ENCODE data around the gene SLC35F1. TPM values are rescaled to one million over a fixed set of nuclear protein-coding genes. Genes with fewer than 3 reads are reported as not detected.

Gene SLC35F1
- total RNA-seq, 1 donor from 2014 or later, result not detected

DNA sequence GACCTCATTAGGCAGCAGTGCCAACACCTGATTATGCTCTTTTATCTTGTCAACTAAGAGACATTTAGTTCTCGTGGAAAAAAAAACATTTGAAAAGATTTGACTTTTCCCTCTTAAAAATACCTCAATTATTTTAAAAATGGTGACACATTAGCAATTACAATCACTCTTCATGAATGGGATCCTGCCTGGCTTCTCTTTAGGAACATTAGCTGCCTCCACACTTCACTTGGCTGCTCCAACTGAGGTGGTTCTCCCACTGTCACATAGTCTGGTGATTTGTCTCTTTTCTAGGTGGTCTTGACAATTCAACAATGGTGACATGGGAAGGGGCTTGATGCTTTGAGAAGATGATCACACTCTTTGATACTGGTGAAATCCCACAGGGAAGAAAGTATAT, 26.2 kb upstream of the SLC35F1 start:
- Mint-ChIP-seq H3K9me3 (no peaks in the 10 kb centered on the region), H3K36me3 (ENCODE audit: low read depth) (no peaks in the 10 kb centered on the region), H3K4me1 (no peaks in the 10 kb centered on the region), H3K27me3 (peaks cover 4% of the 10 kb centered on the region), H3K4me3 (no peak overlapping the region), H3K27ac (no peak overlapping the region)
- DNase-seq (no peak), ATAC-seq (ENCODE audit: low read depth) (no peak)
- ChIA-PET CTCF (no interaction called here), POLR2A (no interaction called here)
- intact Hi-C loops (cut with micrococcal nuclease), result no loop called here
- TF ChIP-seq, protein P1, sequence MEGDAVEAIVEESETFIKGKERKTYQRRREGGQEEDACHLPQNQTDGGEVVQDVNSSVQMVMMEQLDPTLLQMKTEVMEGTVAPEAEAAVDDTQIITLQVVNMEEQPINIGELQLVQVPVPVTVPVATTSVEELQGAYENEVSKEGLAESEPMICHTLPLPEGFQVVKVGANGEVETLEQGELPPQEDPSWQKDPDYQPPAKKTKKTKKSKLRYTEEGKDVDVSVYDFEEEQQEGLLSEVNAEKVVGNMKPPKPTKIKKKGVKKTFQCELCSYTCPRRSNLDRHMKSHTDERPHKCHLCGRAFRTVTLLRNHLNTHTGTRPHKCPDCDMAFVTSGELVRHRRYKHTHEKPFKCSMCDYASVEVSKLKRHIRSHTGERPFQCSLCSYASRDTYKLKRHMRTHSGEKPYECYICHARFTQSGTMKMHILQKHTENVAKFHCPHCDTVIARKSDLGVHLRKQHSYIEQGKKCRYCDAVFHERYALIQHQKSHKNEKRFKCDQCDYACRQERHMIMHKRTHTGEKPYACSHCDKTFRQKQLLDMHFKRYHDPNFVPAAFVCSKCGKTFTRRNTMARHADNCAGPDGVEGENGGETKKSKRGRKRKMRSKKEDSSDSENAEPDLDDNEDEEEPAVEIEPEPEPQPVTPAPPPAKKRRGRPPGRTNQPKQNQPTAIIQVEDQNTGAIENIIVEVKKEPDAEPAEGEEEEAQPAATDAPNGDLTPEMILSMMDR (IDR thresholded peaks at IDR 0.05), result no peak

DNA sequence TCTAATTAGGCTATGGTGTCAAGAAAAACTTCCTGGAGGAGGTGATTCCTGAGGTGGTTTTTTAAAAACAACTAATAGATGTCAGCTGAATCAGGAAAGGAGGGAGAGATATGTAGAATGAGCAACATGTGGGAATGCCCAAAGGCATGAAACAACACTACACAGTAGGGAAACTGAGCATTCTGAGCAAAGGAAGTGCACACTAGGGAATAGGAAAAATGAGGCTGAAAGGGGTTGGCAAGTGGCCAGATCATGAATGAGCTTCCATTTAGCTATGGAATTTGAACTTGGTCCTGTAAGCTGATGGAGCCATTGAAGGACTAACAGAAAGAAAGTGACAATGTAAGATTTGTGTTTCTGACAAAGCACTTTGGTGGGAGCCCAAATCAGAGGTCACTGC, 16.9 kb upstream of the SLC35F1 start:
- Mint-ChIP-seq H3K27ac (no peak overlapping the region), H3K36me3 (ENCODE audit: low read depth) (no peaks in the 10 kb centered on the region), H3K27me3 (no peaks in the 10 kb centered on the region), H3K4me3 (no peak overlapping the region), H3K9me3 (no peaks in the 10 kb centered on the region), H3K4me1 (no peaks in the 10 kb centered on the region)
- intact Hi-C loops (cut with micrococcal nuclease), result no loop called here
- ATAC-seq (ENCODE audit: low read depth) (no peak), DNase-seq (no peak)
- ChIA-PET CTCF (no interaction called here), POLR2A (no interaction called here)
- TF ChIP-seq, protein P1 (IDR thresholded peaks at IDR 0.05), result no peak

- Mint-ChIP-seq H3K27ac (no peak overlapping the region), H3K36me3 (ENCODE audit: low read depth) (no peaks in the 10 kb centered on the region), H3K9me3 (no peaks in the 10 kb centered on the region), H3K4me1 (peaks cover 10% of the 10 kb centered on the region), H3K27me3 (peaks cover 46% of the 10 kb centered on the region), H3K4me3 (peak overlapping the region; percentile 66)
- DNase-seq (no peak), ATAC-seq (ENCODE audit: low read depth) (no peak)
- ChIA-PET POLR2A (no interaction called here), CTCF (no interaction called here)
- intact Hi-C loops (cut with micrococcal nuclease), result loop anchor here (10.0 kb wide), 1 partner anchor 292 kb away; no protein-coding TSS in a partner anchor
- TF ChIP-seq, protein P1 (IDR thresholded peaks at IDR 0.05), result no peak
Measured at GRCh38 chr6:117906507-117906957, 532 bp upstream of the SLC35F1 start.

DNA sequence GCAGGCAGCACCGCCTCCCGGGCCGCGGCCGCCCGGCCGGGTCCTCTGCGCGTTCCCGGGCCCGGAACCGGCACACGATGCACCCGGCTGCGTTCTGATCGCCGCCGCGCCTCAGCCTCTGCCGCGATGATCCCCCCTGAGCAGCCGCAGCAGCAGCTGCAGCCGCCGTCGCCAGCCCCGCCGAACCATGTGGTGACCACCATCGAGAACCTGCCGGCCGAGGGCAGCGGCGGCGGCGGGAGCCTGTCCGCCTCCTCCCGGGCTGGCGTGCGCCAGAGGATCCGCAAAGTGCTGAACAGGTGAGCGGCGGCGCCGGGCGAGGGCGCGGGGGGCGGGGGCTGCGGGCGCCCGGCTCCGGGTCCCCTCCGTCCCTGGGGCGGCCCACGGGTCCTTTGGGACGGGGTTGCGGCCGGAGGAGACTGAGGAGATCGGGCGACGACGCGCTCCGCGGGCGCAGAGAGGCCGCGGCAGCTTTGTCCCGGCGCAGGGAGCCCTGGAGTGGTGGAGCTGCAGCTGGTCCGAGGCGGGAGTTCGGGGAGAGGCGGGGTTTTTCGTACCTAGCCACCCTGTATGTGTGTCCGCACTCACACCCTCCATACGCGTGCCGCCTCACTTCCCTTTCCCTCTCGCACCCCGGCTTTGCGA, 659 bp downstream of the SLC35F1 start:
- TF ChIP-seq, protein P1 (IDR thresholded peaks at IDR 0.05), result no peak
- Mint-ChIP-seq H3K4me1 (peaks cover 10% of the 10 kb centered on the region), H3K36me3 (ENCODE audit: low read depth) (no peaks in the 10 kb centered on the region), H3K4me3 (no peak overlapping the region), H3K27ac (no peak overlapping the region), H3K9me3 (no peaks in the 10 kb centered on the region), H3K27me3 (peaks cover 48% of the 10 kb centered on the region)
- DNase-seq (no peak), ATAC-seq (ENCODE audit: low read depth) (no peak)
- ChIA-PET CTCF (no interaction called here), POLR2A (no interaction called here)
- intact Hi-C loops (cut with micrococcal nuclease), result loop anchor here (10.0 kb wide), 1 partner anchor 293 kb away; no protein-coding TSS in a partner anchor

DNA sequence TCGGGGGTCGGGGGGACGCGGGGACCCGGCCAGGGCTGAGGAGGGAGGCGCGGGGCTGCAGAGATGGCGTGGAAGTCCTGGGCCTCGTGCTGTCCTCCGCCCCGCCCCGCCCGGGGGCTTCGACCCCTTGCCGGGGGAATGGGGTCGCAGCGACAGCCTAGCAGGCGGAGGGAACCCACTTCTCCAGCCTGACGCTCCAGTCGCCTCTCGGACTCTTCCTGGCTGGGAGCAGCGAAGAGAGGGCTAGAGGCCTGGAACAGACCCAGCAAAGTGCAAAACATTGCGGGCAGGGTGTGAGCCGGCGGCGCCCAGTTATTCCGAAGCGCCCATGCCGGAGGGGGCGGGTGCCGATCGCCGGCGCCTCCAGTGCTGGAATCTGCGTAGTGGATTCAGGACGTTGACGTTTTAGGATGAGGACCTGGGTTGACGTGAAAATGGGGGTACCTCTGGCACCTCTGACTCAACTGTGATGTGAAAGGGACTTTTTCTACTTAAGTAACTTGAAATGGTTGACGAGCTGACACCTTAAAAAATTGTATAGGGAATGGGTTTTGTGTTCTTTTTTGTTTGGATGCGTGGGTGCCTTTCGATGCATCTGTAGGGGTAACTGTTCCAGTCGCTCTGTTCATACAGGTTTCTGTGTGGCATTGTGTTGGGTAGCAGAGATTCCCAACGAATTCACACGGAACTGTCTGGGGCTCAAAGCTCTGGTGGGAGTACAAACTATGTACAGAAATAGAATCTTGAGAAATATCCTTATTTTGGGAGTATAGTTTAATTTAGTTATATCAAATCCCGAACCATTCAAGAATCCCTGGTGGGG, 1.4 kb downstream of the SLC35F1 start:
- intact Hi-C loops (cut with micrococcal nuclease), result loop anchor here (10.0 kb wide), 1 partner anchor 294 kb away; no protein-coding TSS in a partner anchor
- Mint-ChIP-seq H3K36me3 (ENCODE audit: low read depth) (no peaks in the 10 kb centered on the region), H3K27me3 (peaks cover 48% of the 10 kb centered on the region), H3K27ac (no peak overlapping the region), H3K4me3 (peak overlapping the region; percentile 46), H3K9me3 (no peaks in the 10 kb centered on the region), H3K4me1 (peaks cover 10% of the 10 kb centered on the region)
- DNase-seq (no peak), ATAC-seq (ENCODE audit: low read depth) (no peak)
- TF ChIP-seq, protein P1 (IDR thresholded peaks at IDR 0.05), result no peak
- CTCF ChIA-PET, result no interaction called here
- POLR2A ChIA-PET, result no interaction called here

Data from activated B cell treated with CpG ODN at 0.5 μM for 24 hours (primary cell).